CD4-positive, CD25-positive, alpha-beta regulatory T cell (primary cell): Measurements from ENCODE around the gene ARID1A. TPM values are rescaled to one million over a fixed set of nuclear protein-coding genes. Genes with fewer than 3 reads are reported as not detected.
"Not testable (repeated sequence)": the region's sequence is repeated elsewhere in the genome, so short reads cannot be mapped to it uniquely, and the experiment has no call there.

Experiments
- ATAC-seq, 2 donors: fragments of 150-1000 bp; cut with Tn5 transposase; one replicate each; pipeline ENCODE4 v1.10.0; 2021; ENCODE audit warnings: low read depth in 2 of 2, moderate number of reproducible peaks in 2 of 2, moderate library complexity in 1 of 2
- DNase-seq, 3 donors: peaks; one replicate each; pipeline versions ENCODE4 v3.0.0 to v3.0.0-alpha.2; 2012 to 2022; ENCODE audit warnings: mixed read lengths in 1 of 3
- H3K27ac ChIP-seq: one replicate; pipeline ENCODE4 v1.7.0; 2013; ENCODE audit warnings: mild to moderate bottlenecking, low read length; ENCODE audit not compliant: insufficient read depth, poor library complexity, severe bottlenecking
- H3K27me3 ChIP-seq: one replicate; pipeline ENCODE4 v1.7.0; 2013; ENCODE audit warnings: low read length; ENCODE audit not compliant: control insufficient read depth, insufficient read depth
- H3K36me3 ChIP-seq: one replicate; pipeline ENCODE4 v1.7.0; 2013; ENCODE audit warnings: mild to moderate bottlenecking, low read length, moderate library complexity; ENCODE audit not compliant: control insufficient read depth, insufficient read depth
- H3K4me1 ChIP-seq: 2 replicates; pipeline ENCODE4 v1.7.0; 2013; ENCODE audit warnings: mild to moderate bottlenecking, low read length; ENCODE audit not compliant: insufficient read depth, control insufficient read depth, poor library complexity, severe bottlenecking
- H3K4me3 ChIP-seq: one replicate; pipeline ENCODE4 v1.7.0; 2013; ENCODE audit warnings: low read depth, mild to moderate bottlenecking, low read length, moderate library complexity
- H3K9me3 ChIP-seq, 2 experiments: 1 replicate in 1 of 2; 2 replicates in 1 of 2; pipeline ENCODE4 v1.7.0; 2013; ENCODE audit warnings: low read length in 2 of 2, mild to moderate bottlenecking in 1 of 2, moderate library complexity in 1 of 2; ENCODE audit not compliant: control insufficient read depth in 2 of 2
- H3K27ac Mint-ChIP-seq, 3 donors: one replicate each; pipeline ENCODE4 v1.8.0; 2020 to 2022; ENCODE audit warnings: mild to moderate bottlenecking in 3 of 3, mixed read lengths in 3 of 3, moderate library complexity in 2 of 3
- H3K27me3 Mint-ChIP-seq: one replicate; pipeline ENCODE4 v1.8.0; 2022; ENCODE audit warnings: mild to moderate bottlenecking, mixed read lengths
- H3K36me3 Mint-ChIP-seq: one replicate; pipeline ENCODE4 v1.8.0; 2020; ENCODE audit warnings: mixed read lengths
- H3K4me1 Mint-ChIP-seq, 4 donors: one replicate each; pipeline ENCODE4 v1.8.0; 2020 to 2022; ENCODE audit warnings: mixed read lengths in 4 of 4, mild to moderate bottlenecking in 1 of 4
- H3K4me3 Mint-ChIP-seq, 4 donors: one replicate each; pipeline ENCODE4 v1.8.0; 2020 to 2022; ENCODE audit warnings: mild to moderate bottlenecking in 4 of 4, mixed read lengths in 4 of 4, moderate library complexity in 3 of 4
- H3K9me3 Mint-ChIP-seq, 7 donors: one replicate each; pipeline ENCODE4 v1.8.0; 2020 to 2022; ENCODE audit warnings: mixed read lengths in 7 of 7, mild to moderate bottlenecking in 3 of 7, moderate library complexity in 2 of 7
- polyA plus RNA-seq, 4 donors: library from polyadenylated mRNA; unstranded; fragments of 300-500 nt; fragmentation: Illumina TruSeq; gene quantifications; one replicate each; pipeline ENCODE4 v1.2.3, GENCODE V29; 2021
- total RNA-seq: library from RNA; stranded (reverse); gene quantifications from one replicate; pipeline ENCODE4 v1.2.3, GENCODE V29; 2022

The ARID1A gene
- total and polyA plus RNA-seq, 5 donors from 2014 or later, result 9.5 to 139 (median 13.2) TPM

GRCh38 chr1:26701995-26702679 lies 6.3 kb downstream of the ARID1A start:
- Histone ChIP-seq H3K4me1 (peaks cover 90% of the 10 kb centered on the region), H3K4me3 (peak overlapping the region; percentile 95), H3K36me3 (peaks cover 3% of the 10 kb centered on the region), H3K27ac (peak overlapping the region; percentile 26), H3K27me3 (no peaks in the 10 kb centered on the region), H3K9me3 (no peaks in the 10 kb centered on the region)
- Mint-ChIP-seq H3K4me3 (no peak overlapping the region), H3K4me1 (peaks cover 0 to 27% (median 8%) of the 10 kb centered on the region in 4 donors), H3K36me3 (peaks cover 11% of the 10 kb centered on the region), H3K27ac (no peak overlapping the region), H3K9me3 (no peaks in the 10 kb centered on the region), H3K27me3 (no peaks in the 10 kb centered on the region)
- ATAC-seq (no peak), DNase-seq (no peak)

- ATAC-seq, result no peak
- H3K4me1 ChIP-seq, result peaks cover 95% of the 10 kb centered on the region
- peaks cover 3% of the 10 kb centered on the region for H3K36me3 ChIP-seq
- H3K4me3 ChIP-seq, result peak overlapping the region; percentile 95
- H3K27ac ChIP-seq, result no peak overlapping the region
- Mint-ChIP-seq H3K36me3 (peaks cover 11% of the 10 kb centered on the region), H3K4me3 (no peak overlapping the region), H3K9me3 (no peaks in the 10 kb centered on the region), H3K4me1 (peaks cover 4 to 31% (median 11%) of the 10 kb centered on the region in 4 donors), H3K27ac (no peak overlapping the region), H3K27me3 (no peaks in the 10 kb centered on the region)
- no peaks in the 10 kb centered on the region for H3K27me3 ChIP-seq
- peak in 1 of 3 donors; percentile 43 for DNase-seq
- H3K9me3 ChIP-seq, result no peaks in the 10 kb centered on the region
Measured at GRCh38 chr1:26702680-26703038, 6.8 kb downstream of the ARID1A start.

- Histone ChIP-seq H3K27ac (no peak overlapping the region), H3K9me3 (no peaks in the 10 kb centered on the region), H3K36me3 (peaks cover 3% of the 10 kb centered on the region), H3K4me3 (peak overlapping the region; percentile 51), H3K4me1 (peaks cover 96% of the 10 kb centered on the region), H3K27me3 (no peaks in the 10 kb centered on the region)
- peak overlapping the region in 2 of 4 donors; percentile 4 to 62 for H3K4me3 Mint-ChIP-seq
- H3K4me1 Mint-ChIP-seq, result peaks cover 9 to 34% (median 13%) of the 10 kb centered on the region in 4 donors
- H3K27ac Mint-ChIP-seq, result peak overlapping the region; percentile 42 to 60 (median 57)
- ATAC-seq, result no peak
- no peaks in the 10 kb centered on the region for H3K9me3 Mint-ChIP-seq
- H3K36me3 Mint-ChIP-seq, result peaks cover 11% of the 10 kb centered on the region
- DNase-seq, result no peak
- no peaks in the 10 kb centered on the region for H3K27me3 Mint-ChIP-seq
Measured at GRCh38 chr1:26703478-26703877, 7.7 kb downstream of the ARID1A start.

- no peaks in the 10 kb centered on the region for H3K27me3 Mint-ChIP-seq
Measured at GRCh38 chr1:26704629-26705028, 8.8 kb downstream of the ARID1A start.

GRCh38 chr1:26705227-26705626 lies 9.4 kb downstream of the ARID1A start:
- H3K4me3 Mint-ChIP-seq, result peak overlapping the region in 3 of 4 donors; percentile 13 to 84 (median 60)
- not testable (repeated sequence) for H3K9me3 Mint-ChIP-seq, H3K27ac ChIP-seq, H3K27me3 Mint-ChIP-seq, ATAC-seq, H3K27me3 ChIP-seq, H3K9me3 ChIP-seq, DNase-seq
- H3K27ac Mint-ChIP-seq, result peak overlapping the region in 1 of 3 donors; percentile 63
- peaks cover 14% of the 10 kb centered on the region for H3K36me3 Mint-ChIP-seq
- Histone ChIP-seq H3K4me3 (peak overlapping the region; percentile 71), H3K4me1 (peaks cover 83% of the 10 kb centered on the region), H3K36me3 (peaks cover 13% of the 10 kb centered on the region)
- peaks cover 16 to 41% (median 18%) of the 10 kb centered on the region in 4 donors for H3K4me1 Mint-ChIP-seq

More at GRCh38 chr1:26704629-26705028, 8.8 kb downstream of the ARID1A start:
- Histone ChIP-seq H3K9me3 (no peaks in the 10 kb centered on the region), H3K36me3 (peaks cover 12% of the 10 kb centered on the region), H3K27me3 (no peaks in the 10 kb centered on the region), H3K27ac (peak overlapping the region; percentile 15), H3K4me1 (peaks cover 89% of the 10 kb centered on the region), H3K4me3 (peak overlapping the region; percentile 15)
- no peak for DNase-seq
- Mint-ChIP-seq H3K4me3 (peak overlapping the region in 3 of 4 donors; percentile 53 to 60 (median 54)), H3K36me3 (peaks cover 18% of the 10 kb centered on the region), H3K4me1 (peaks cover 16 to 41% (median 18%) of the 10 kb centered on the region in 4 donors), H3K27ac (peak overlapping the region in 1 of 3 donors; percentile 63), H3K9me3 (no peaks in the 10 kb centered on the region)
- ATAC-seq, result no peak

- H3K4me3 Mint-ChIP-seq, result peak overlapping the region; percentile 55 to 86 (median 84)
- ATAC-seq (no peak), DNase-seq (peak in 1 of 3 donors; percentile 24)
- no peaks in the 10 kb centered on the region for H3K27me3 Mint-ChIP-seq
- Histone ChIP-seq H3K27ac (no peak overlapping the region), H3K36me3 (peaks cover 13% of the 10 kb centered on the region), H3K27me3 (no peaks in the 10 kb centered on the region), H3K9me3 (no peaks in the 10 kb centered on the region), H3K4me1 (peaks cover 78% of the 10 kb centered on the region), H3K4me3 (peak overlapping the region; percentile 71)
- H3K4me1 Mint-ChIP-seq, result peaks cover 16 to 45% (median 23%) of the 10 kb centered on the region in 4 donors
- H3K27ac Mint-ChIP-seq, result peak overlapping the region; percentile 32 to 83 (median 63)
- H3K9me3 Mint-ChIP-seq, result no peaks in the 10 kb centered on the region
- H3K36me3 Mint-ChIP-seq, result peaks cover 10% of the 10 kb centered on the region
Measured at GRCh38 chr1:26705788-26706311, 10.0 kb downstream of the ARID1A start.

- peak overlapping the region; percentile 71 for H3K4me3 ChIP-seq
- peak overlapping the region; percentile 55 to 86 (median 84) for H3K4me3 Mint-ChIP-seq
Measured at GRCh38 chr1:26706315-26706714, 10.5 kb downstream of the ARID1A start.

More at GRCh38 chr1:26706315-26706714, 10.5 kb downstream of the ARID1A start:
- ATAC-seq (no peak), DNase-seq (no peak)
- Mint-ChIP-seq H3K27me3 (no peaks in the 10 kb centered on the region), H3K9me3 (no peaks in the 10 kb centered on the region), H3K4me1 (peaks cover 16 to 45% (median 25%) of the 10 kb centered on the region in 4 donors), H3K27ac (peak overlapping the region; percentile 23 to 83 (median 80)), H3K36me3 (peaks cover 9% of the 10 kb centered on the region)
- Histone ChIP-seq H3K27ac (no peak overlapping the region), H3K36me3 (peaks cover 13% of the 10 kb centered on the region), H3K27me3 (no peaks in the 10 kb centered on the region), H3K4me1 (peaks cover 78% of the 10 kb centered on the region), H3K9me3 (no peaks in the 10 kb centered on the region)
